Suprapubic skin (tissue), 4 donors: ENCODE measurements around the gene PACSIN2. TPM values are rescaled to one million over a fixed set of nuclear protein-coding genes. Genes with fewer than 3 reads are reported as not detected.

Experiments used
- DNase-seq, 2 donors: peaks; one replicate each; pipeline ENCODE4 v3.0.0-alpha.2; 2019; ENCODE audit warnings: low spot score in 2 of 2
- H3K27ac ChIP-seq: fragments of 200-600 bp; sonication (generic); one replicate; pipeline ENCODE4 v1.5.1; 2019
- H3K27me3 ChIP-seq: fragments of 200-600 bp; sonication (generic); one replicate; pipeline ENCODE4 v1.5.1; 2019
- H3K36me3 ChIP-seq: fragments of 200-600 bp; sonication (generic); one replicate; pipeline ENCODE4 v1.5.1; 2019
- H3K4me1 ChIP-seq: fragments of 200-600 bp; sonication (generic); one replicate; pipeline ENCODE4 v1.5.1; 2019
- H3K4me3 ChIP-seq: fragments of 200-600 bp; sonication (generic); one replicate; pipeline ENCODE4 v1.5.1; 2019; ENCODE audit warnings: mild to moderate bottlenecking
- H3K9me3 ChIP-seq: fragments of 200-600 bp; sonication (generic); one replicate; pipeline ENCODE4 v1.5.1; 2019
- CTCF ChIP-seq, 2 donors: fragments of 200-600 bp in 1 of 2; fragments of 450-650 bp in 1 of 2; sonication (generic) in 1 of 2; IDR thresholded peaks; one replicate each; pipeline ENCODE4 v1.5.1; 2016 to 2019; ENCODE audit warnings: antibody characterized with exemption in 2 of 2, mild to moderate bottlenecking in 1 of 2, moderate library complexity in 1 of 2
- EP300 ChIP-seq: sonication (generic); formaldehyde crosslinking; IDR thresholded peaks from one replicate; pipeline ENCODE4 v1.6.1; 2017; ENCODE audit warnings: antibody characterized with exemption
- POLR2A ChIP-seq, 2 donors: fragments of 450-650 bp; IDR thresholded peaks; one replicate each; pipeline ENCODE4 v1.6.1; 2017; ENCODE audit warnings: antibody characterized with exemption in 2 of 2, mild to moderate bottlenecking in 2 of 2, moderate library complexity in 2 of 2
- POLR2AphosphoS5 ChIP-seq, 3 donors: sonication (generic); formaldehyde crosslinking; IDR thresholded peaks; one replicate each; pipeline ENCODE4 v1.6.1; 2017; ENCODE audit warnings: antibody characterized with exemption in 3 of 3
- WGBS: methylation state at CpG from one replicate; pipeline ENCODE4 v1.1.5; 2018; 5-methylcytosine and 5-hydroxymethylcytosine counted together
- total RNA-seq, 4 donors: library from RNA; depleted of rRNA; stranded (reverse); fragments of >200 nt; gene quantifications; one replicate each; pipeline ENCODE4 v1.1.0, GENCODE V29; 2016

PACSIN2 gene
- total RNA-seq, 4 donors from 2014 or later, result 38.9 to 74.8 (median 55.3) TPM

GRCh38 chr22:43009444-43009843 lies 5.5 kb downstream of the PACSIN2 start:
- H3K4me1 ChIP-seq, result peaks cover 61% of the 10 kb centered on the region
- no peak for TF ChIP-seq POLR2AphosphoS5 (IDR thresholded peaks at IDR 0.05)
- no peak for TF ChIP-seq POLR2A (IDR thresholded peaks at IDR 0.05)
- TF ChIP-seq EP300, result no peak
- TF ChIP-seq CTCF (IDR thresholded peaks at IDR 0.05), result no peak
- no peak for DNase-seq

GRCh38 chr22:43008921-43009320 lies 6.0 kb downstream of the PACSIN2 start:
- no peaks in the 10 kb centered on the region for H3K36me3 ChIP-seq
- no peaks in the 10 kb centered on the region for H3K9me3 ChIP-seq
- TF ChIP-seq POLR2AphosphoS5 (IDR thresholded peaks at IDR 0.05) (no peak), CTCF (IDR thresholded peaks at IDR 0.05) (no peak), POLR2A (IDR thresholded peaks at IDR 0.05) (no peak), EP300 (no peak)
- 72% methylated on average over 4 of the region's 4 CpGs for WGBS
- no peaks in the 10 kb centered on the region for H3K27me3 ChIP-seq
- H3K4me3 ChIP-seq, result no peak overlapping the region
- H3K4me1 ChIP-seq, result peaks cover 65% of the 10 kb centered on the region
- DNase-seq, result no peak
- H3K27ac ChIP-seq, result peak overlapping the region; percentile 42

More at GRCh38 chr22:43009444-43009843, 5.5 kb downstream of the PACSIN2 start:
- peak overlapping the region; percentile 42 for H3K27ac ChIP-seq
- H3K36me3 ChIP-seq, result no peaks in the 10 kb centered on the region
- 84% methylated on average over 4 of the region's 4 CpGs for WGBS
- no peaks in the 10 kb centered on the region for H3K27me3 ChIP-seq
- no peaks in the 10 kb centered on the region for H3K9me3 ChIP-seq
- H3K4me3 ChIP-seq, result no peak overlapping the region

- H3K27me3 ChIP-seq, result no peaks in the 10 kb centered on the region
- no peaks in the 10 kb centered on the region for H3K9me3 ChIP-seq
- H3K36me3 ChIP-seq, result no peaks in the 10 kb centered on the region
- 88% methylated on average over 4 of the region's 4 CpGs for WGBS
- H3K4me1 ChIP-seq, result peaks cover 65% of the 10 kb centered on the region
- DNase-seq, result peak in 1 of 2 donors; percentile 82
- peak overlapping the region; percentile 42 for H3K27ac ChIP-seq
- TF ChIP-seq EP300 (no peak), POLR2AphosphoS5 (IDR thresholded peaks at IDR 0.05) (no peak), CTCF (IDR thresholded peaks at IDR 0.05) (no peak), POLR2A (IDR thresholded peaks at IDR 0.05) (no peak)
- no peak overlapping the region for H3K4me3 ChIP-seq
Measured at GRCh38 chr22:43008509-43008908, 6.4 kb downstream of the PACSIN2 start.

- Histone ChIP-seq H3K36me3 (no peaks in the 10 kb centered on the region), H3K27me3 (no peaks in the 10 kb centered on the region), H3K4me1 (peaks cover 61% of the 10 kb centered on the region), H3K9me3 (no peaks in the 10 kb centered on the region), H3K27ac (no peak overlapping the region), H3K4me3 (no peak overlapping the region)
- 67% methylated on average over 5 of the region's 5 CpGs for WGBS
- no peak for DNase-seq
- TF ChIP-seq CTCF (IDR thresholded peaks at IDR 0.05) (no peak), POLR2AphosphoS5 (IDR thresholded peaks at IDR 0.05) (no peak), POLR2A (IDR thresholded peaks at IDR 0.05) (no peak), EP300 (no peak)
Measured at GRCh38 chr22:43007519-43008102, 7.3 kb downstream of the PACSIN2 start.

- TF ChIP-seq POLR2AphosphoS5 (IDR thresholded peaks at IDR 0.05) (no peak), EP300 (no peak), CTCF (IDR thresholded peaks at IDR 0.05) (no peak), POLR2A (IDR thresholded peaks at IDR 0.05) (no peak)
- Histone ChIP-seq H3K4me1 (peaks cover 63% of the 10 kb centered on the region), H3K36me3 (no peaks in the 10 kb centered on the region), H3K27ac (no peak overlapping the region), H3K9me3 (no peaks in the 10 kb centered on the region), H3K4me3 (no peak overlapping the region), H3K27me3 (no peaks in the 10 kb centered on the region)
- no peak for DNase-seq
- 94% methylated on average over 7 of the region's 7 CpGs for WGBS
Measured at GRCh38 chr22:43006753-43007152, 8.2 kb downstream of the PACSIN2 start.
